GM06990 (cell line): ENCODE results near the gene RARS2.

Experiments
- DNase-seq: peaks from one replicate; pipeline ENCODE4 v3.0.0-alpha.2; 2011; ENCODE audit not compliant: insufficient read length; ENCODE audit errors: extremely low read depth
- H3K27me3 ChIP-seq: replicated peaks from 2 replicates; pipeline ENCODE4 v1.6.0; 2011; ENCODE audit warnings: low read length; ENCODE audit not compliant: control insufficient read depth, insufficient read depth
- H3K36me3 ChIP-seq: 2 replicates; pipeline ENCODE4 v1.5.1; 2011; ENCODE audit warnings: low read length; ENCODE audit not compliant: control insufficient read depth, insufficient read depth
- H3K4me3 ChIP-seq: replicated peaks from 2 replicates; pipeline ENCODE4 v1.5.1; 2011; ENCODE audit warnings: low read depth, mild to moderate bottlenecking, control low read depth, low read length
- TF ChIP-seq, protein P1 (sequence below): IDR thresholded peaks from 2 replicates; pipeline ENCODE4 v1.5.1; 2011; ENCODE audit warnings: low read length, control low read depth, mild to moderate bottlenecking, inconsistent platforms; ENCODE audit not compliant: insufficient read depth, poor library complexity, severe bottlenecking

Gene RARS2

DNA sequence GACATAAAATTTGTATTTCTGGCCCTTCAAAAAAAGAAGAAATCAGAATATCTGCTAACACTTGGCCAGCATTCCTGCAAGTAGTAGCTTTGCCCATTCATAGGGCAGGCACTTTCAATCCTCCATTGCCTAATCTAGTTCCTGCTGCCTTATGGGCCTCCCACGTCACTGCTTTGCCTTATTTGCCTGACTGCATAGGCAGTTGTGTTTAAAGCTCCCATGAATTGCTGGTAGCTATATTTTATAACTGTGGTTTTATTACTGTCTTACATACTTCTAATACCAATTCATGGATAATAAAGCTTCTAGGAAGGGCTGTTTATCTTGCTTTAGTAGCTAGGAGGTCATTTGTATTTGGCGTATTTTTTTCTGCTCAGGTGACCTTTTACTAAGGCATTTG lies 124.7 kb downstream of the RARS2 start:
- Histone ChIP-seq H3K4me3 (no peak overlapping the region), H3K27me3 (no peaks in the 10 kb centered on the region), H3K36me3 (no peaks in the 10 kb centered on the region)
- DNase-seq: no peak
- TF ChIP-seq, protein P1, sequence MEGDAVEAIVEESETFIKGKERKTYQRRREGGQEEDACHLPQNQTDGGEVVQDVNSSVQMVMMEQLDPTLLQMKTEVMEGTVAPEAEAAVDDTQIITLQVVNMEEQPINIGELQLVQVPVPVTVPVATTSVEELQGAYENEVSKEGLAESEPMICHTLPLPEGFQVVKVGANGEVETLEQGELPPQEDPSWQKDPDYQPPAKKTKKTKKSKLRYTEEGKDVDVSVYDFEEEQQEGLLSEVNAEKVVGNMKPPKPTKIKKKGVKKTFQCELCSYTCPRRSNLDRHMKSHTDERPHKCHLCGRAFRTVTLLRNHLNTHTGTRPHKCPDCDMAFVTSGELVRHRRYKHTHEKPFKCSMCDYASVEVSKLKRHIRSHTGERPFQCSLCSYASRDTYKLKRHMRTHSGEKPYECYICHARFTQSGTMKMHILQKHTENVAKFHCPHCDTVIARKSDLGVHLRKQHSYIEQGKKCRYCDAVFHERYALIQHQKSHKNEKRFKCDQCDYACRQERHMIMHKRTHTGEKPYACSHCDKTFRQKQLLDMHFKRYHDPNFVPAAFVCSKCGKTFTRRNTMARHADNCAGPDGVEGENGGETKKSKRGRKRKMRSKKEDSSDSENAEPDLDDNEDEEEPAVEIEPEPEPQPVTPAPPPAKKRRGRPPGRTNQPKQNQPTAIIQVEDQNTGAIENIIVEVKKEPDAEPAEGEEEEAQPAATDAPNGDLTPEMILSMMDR: no peak
